BJ (cell line): Measurements from ENCODE around the gene SDF2. TPM values are rescaled to one million over a fixed set of nuclear protein-coding genes. Genes with fewer than 3 reads are reported as not detected.

Experiments used
- CTCF ChIA-PET: fragments of 350-600 bp; formaldehyde crosslinking; extraction: SDS; loops from one replicate; lab custom pipeline; 2021; ENCODE audit warnings: antibody characterized with exemption, inconsistent platforms; lab: Yijun Ruan, JAX
- POLR2A ChIA-PET: fragments of 300-600 bp; sonication (Branson Sonifier 250); formaldehyde crosslinking; extraction: SDS; loops from one replicate; lab custom pipeline; 2021; ENCODE audit warnings: antibody characterized with exemption; lab: Charles Lee
- DNase-seq: peaks from one replicate; pipeline ENCODE4 v3.0.0-alpha.2; 2011; ENCODE audit warnings: low read depth
- H3K27me3 ChIP-seq: 2 replicates; pipeline ENCODE4 v1.6.0; 2011; ENCODE audit warnings: low read length; ENCODE audit not compliant: control insufficient read depth, insufficient read depth
- H3K36me3 ChIP-seq: 2 replicates; pipeline ENCODE4 v1.5.1; 2011; ENCODE audit warnings: low read length; ENCODE audit not compliant: control insufficient read depth, insufficient read depth
- H3K4me3 ChIP-seq: 2 replicates; pipeline ENCODE4 v1.5.1; 2011; ENCODE audit warnings: low read depth, mild to moderate bottlenecking, control low read depth, low read length
- polyA plus RNA-seq: library from polyadenylated mRNA; depleted of rRNA; stranded (reverse); fragments of >200 nt; gene quantifications from 2 replicates; pipeline ENCODE4 v1.2.3, GENCODE V29; 2011
- TF ChIP-seq, protein P1 (sequence below): IDR thresholded peaks from 2 replicates; pipeline ENCODE4 v1.5.1; 2011; ENCODE audit warnings: low read depth, mild to moderate bottlenecking, control low read depth, inconsistent platforms, low read length, moderate library complexity; ENCODE audit not compliant: insufficient read depth

The SDF2 gene
- polyA plus RNA-seq, 1 experiment = 74.5 TPM

DNA sequence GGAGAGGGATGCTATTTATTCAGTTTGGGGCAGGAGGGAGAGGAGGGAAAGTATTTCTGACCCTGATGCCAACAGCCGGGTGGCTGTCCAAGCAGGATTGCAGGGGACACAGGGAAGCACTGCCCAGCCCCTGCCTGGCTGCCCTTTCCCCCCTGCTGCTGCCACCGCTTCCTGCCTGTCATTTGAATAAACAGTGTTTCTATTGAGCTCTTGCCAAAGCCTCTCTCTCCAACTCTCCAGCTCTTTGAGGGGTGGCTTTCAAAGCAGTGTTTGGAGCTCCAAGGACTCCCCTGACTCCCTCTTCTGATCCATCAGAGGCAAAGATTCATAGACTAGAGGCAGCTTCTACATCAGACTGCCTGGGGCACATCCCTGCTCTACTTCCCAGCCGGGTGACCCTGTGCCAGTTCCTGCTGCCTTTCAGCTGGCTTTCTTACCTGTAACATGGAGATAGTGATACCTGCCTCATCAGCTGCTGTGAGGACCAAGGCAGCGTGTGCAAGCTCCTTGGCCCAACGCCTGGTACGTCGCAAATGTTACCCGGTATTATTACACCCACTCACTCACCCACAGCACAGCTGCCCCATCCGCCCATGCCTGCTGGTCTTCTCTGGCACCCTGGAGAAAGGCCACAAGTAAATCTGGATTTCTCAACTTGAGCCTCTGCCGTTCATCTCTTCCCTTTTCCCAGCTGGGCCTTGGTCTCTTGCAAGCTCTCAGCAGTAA, 40.5 kb upstream of the SDF2 start:
- ChIA-PET CTCF (interaction anchor here (1.1 to 1.9 kb wide), 2 partner anchors 9 to 25 kb away, joined by 4 to 5 read pairs; partner anchors contain the start of gene PROCA1), POLR2A (no interaction called here)
- peaks cover 47% of the 10 kb centered on the region for H3K36me3 ChIP-seq
- TF ChIP-seq, protein P1, sequence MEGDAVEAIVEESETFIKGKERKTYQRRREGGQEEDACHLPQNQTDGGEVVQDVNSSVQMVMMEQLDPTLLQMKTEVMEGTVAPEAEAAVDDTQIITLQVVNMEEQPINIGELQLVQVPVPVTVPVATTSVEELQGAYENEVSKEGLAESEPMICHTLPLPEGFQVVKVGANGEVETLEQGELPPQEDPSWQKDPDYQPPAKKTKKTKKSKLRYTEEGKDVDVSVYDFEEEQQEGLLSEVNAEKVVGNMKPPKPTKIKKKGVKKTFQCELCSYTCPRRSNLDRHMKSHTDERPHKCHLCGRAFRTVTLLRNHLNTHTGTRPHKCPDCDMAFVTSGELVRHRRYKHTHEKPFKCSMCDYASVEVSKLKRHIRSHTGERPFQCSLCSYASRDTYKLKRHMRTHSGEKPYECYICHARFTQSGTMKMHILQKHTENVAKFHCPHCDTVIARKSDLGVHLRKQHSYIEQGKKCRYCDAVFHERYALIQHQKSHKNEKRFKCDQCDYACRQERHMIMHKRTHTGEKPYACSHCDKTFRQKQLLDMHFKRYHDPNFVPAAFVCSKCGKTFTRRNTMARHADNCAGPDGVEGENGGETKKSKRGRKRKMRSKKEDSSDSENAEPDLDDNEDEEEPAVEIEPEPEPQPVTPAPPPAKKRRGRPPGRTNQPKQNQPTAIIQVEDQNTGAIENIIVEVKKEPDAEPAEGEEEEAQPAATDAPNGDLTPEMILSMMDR = no peak
- no peak overlapping the region for H3K4me3 ChIP-seq
- no peaks in the 10 kb centered on the region for H3K27me3 ChIP-seq
- DNase-seq = no peak

DNA sequence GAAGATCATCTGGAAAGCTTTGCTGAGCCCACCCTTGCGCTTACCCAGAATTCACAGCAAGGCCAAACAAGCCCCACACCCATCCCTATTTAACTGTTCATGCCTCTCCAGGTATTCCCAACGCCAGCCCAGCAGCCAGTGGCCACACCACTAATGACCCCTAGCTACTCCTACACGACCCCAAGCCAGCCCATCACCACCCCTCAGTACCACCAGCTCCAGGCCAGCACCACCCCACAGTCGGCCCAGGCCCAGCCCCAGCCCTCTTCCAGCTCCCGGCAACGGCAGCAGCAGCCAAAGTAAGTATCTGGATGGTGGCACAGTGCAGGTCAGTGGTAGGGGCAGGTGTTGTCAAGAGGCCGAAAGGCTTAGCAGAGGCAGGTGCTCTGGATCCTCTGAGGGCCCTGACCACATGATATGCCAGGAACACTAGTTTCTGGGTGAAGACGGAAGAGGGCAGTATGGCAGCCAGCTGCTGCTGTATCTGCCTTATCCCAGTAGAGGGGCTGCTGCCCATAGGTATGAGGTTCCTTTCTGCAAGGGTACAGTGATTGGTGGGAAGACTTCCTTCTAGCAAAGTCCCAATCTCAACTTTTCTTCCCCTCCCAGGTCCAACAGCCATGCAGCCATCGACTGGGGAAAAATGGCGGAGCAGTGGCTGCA, 39.3 kb upstream of the SDF2 start:
- H3K4me3 ChIP-seq = no peak overlapping the region
- POLR2A ChIA-PET = no interaction called here
- H3K27me3 ChIP-seq = no peaks in the 10 kb centered on the region
- DNase-seq = no peak
- TF ChIP-seq, protein P1 = no peak
- H3K36me3 ChIP-seq = peaks cover 53% of the 10 kb centered on the region
- CTCF ChIA-PET = interaction anchor here (0.8 to 1.9 kb wide), 2 partner anchors 25 to 26 kb away, joined by 3 to 5 read pairs; no protein-coding TSS in a partner anchor

DNA sequence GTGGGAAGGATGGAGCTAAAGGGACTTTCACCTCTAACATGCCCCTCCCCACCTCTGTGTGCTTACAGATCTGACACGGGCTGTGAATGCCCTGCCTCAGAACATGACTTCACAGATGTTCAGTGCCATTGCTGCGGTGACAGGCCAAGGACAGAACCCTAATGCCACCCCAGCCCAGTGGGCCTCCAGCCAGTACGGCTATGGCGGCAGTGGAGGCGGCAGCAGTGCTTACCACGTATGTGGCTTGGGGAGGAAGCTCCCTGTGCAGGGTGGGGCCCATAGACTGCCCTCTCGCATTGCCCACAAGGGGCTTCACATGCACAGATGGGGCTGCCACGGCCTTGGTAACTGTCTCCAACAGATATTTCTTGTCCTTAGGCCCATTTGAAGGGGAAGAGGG, 38.6 kb upstream of the SDF2 start:
- Histone ChIP-seq H3K27me3 (no peaks in the 10 kb centered on the region), H3K4me3 (no peak overlapping the region), H3K36me3 (peaks cover 58% of the 10 kb centered on the region)
- ChIA-PET CTCF (interaction anchor here (0.8 kb wide), 1 partner anchor 25 kb away, joined by 3 read pairs; no protein-coding TSS in a partner anchor), POLR2A (no interaction called here)
- no peak for DNase-seq
- TF ChIP-seq, protein P1 = no peak

DNA sequence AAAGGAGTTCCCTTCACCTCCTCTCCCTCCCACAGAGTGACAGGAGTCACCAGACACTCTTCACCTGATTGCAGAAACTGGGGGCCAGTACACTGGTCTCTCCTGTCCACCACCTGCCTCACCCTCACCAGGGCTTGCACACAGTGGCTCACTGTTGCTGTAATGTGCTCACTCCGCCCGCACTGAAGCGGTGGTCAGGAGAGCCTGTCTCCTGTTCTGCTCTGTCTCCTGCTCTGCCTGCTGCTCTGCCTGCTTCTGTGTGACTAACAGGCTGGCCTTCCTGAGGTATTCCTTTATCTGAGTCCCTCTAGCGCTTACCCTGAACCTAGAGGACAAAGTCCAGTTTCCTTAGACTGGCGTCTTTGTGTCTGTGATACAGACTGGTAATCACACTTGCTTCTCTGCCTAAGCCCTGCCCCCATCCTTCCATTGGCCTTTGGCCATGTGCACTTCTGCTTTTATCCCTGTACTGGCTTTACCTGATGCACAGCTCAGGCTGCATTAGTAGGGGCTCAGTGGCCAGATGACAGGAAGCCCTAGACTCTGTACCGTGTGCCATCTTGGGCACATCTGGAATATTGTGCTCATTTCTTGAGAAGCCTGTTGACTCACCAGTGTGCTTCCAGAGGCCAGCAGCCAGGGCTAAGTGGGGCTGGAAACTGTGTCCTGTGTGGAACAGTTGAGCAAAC, 36.7 kb upstream of the SDF2 start:
- no peaks in the 10 kb centered on the region for H3K27me3 ChIP-seq
- no peak overlapping the region for H3K4me3 ChIP-seq
- no peak for DNase-seq
- ChIA-PET POLR2A (no interaction called here), CTCF (no interaction called here)
- TF ChIP-seq, protein P1 = no peak
- peaks cover 66% of the 10 kb centered on the region for H3K36me3 ChIP-seq

DNA sequence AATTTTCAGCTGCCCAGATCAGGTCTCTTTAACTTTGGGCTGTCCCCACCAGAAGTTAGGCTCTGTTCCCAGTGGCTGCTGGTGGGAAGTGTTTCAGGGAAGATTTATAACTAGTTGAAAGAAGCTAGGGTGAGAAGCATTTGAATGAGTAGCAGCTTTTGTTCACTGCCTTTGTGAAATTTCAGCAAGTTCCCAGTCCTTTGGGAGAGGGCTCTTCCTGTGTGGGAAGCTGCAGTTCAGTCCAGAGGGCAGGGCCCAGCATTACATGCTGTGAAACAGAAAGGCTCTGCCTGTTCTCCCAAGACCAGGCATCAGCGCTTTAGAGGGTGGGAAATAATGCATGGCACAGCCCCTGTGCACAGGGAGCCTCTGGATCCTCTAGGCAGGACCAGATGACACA, 32.2 kb upstream of the SDF2 start:
- Histone ChIP-seq H3K27me3 (no peaks in the 10 kb centered on the region), H3K4me3 (no peak overlapping the region), H3K36me3 (peaks cover 55% of the 10 kb centered on the region)
- ChIA-PET POLR2A (no interaction called here), CTCF (interaction anchor here (1.3 kb wide), 1 partner anchor 16 kb away, joined by 4 read pairs; no protein-coding TSS in a partner anchor)
- no peak for DNase-seq
- TF ChIP-seq, protein P1 = no peak
